CD4-positive, alpha-beta T cell treated with Interleukin-6 at 100 ng/mL for 8 hours (primary cell): Measurements from ENCODE around the gene MYBPC3.

Experiments
- DNase-seq: peaks from one replicate; pipeline ENCODE4 v3.0.0-alpha.2; 2020; ENCODE audit warnings: mixed read lengths, low spot score

The MYBPC3 gene

DNA sequence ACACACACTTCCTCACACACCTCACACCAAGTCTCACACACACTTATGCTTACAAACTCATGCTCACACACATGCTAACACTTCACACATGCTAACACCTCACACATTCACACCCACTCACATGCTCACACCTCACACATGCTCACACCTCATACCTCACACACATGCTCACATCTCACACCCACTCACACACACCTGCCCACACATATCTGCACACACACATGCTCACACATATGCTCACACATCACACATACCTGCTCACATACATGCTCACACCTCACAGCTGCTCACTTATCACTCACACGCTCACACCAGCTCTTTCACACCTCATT, 4.5 kb upstream of the MYBPC3 start:
- no peak for DNase-seq

DNA sequence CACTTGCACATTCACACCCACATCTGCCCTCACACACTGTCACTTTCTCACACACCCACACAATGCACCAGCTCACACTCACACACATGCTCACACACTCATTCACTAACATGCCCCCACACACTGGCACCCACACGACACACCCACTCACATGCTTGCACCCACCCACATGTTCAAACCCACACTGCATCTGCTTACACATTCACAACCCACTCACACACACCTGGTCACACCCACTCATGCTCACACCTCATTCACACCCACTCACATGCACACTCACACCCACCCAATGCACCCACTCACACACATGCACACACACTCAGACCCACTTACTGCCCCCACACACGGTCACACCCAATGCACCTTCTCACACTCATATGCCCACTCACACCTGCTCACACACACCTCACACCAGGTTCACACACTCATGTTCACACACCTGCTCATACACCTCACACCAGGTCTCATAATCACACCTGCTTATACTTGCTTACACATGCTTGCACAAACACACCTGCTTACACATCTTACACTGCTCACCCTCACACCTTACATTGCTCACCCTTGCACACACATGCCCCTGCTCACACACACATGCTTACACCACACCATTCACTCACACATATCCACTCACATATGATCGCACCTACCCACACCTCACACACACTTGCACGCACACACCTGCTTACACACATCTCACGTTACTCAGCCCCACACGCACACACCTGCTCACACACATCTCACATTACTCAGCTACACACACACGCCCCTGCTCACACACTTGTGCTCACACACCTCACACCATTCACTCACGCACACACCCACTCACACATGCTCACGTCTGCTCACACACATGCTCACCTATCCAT, 3.9 kb upstream of the MYBPC3 start:
- no peak for DNase-seq

DNA sequence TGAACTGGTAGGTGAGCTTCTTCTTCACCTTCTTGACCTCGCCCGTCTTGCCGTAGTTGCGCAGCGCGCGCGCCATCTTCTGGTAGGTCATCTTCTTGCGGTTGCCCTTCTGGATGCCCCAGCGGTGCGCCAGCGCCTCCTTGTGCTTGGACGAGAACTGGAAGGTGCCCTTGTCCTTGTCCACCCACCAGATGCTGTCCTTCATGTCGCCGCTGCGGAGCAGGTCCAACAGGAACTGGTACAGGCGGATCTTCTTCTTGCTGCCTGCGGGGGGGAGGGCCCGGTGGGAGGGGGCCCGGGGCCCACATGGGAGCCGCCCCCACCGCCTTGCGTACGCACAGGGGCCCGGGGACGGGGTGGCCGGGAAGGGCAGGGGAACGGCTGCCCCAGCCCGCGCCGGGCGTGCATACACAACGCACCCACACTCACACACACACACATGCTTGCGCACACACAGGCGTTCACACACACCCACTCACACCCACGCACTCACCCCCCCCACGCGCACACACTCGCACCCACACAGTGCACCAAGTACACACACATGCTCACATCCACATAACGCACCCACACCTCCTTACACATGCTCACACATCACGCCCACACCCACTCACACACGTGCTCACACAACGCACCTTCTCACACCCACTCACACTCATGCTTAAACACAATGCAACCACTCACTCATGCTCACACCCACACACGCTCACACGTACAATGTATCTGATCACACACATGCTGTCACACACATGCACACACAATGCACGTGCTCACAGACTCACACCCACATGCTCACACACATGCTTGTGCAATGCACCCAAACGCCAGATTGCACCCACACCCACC, 3.0 kb upstream of the MYBPC3 start:
- no peak for DNase-seq

DNA sequence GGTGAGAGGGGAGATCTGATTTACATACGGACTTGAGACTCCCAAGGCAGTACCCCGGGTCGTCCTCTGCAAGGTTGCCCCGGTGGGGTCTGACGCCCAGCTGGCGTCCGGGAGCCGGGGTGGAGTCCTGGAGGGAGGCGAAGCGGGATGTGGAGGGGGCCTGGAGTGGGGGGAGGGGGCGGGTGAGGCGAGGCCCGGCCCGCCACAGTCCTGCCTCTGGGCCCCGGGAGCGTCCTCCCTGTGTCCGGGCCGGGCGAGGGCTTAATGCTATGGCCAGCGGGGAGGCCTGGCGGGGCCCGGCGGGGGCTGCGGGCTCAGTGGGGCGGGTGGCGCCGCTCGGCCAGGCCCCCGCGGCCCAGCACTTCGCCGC, 2.4 kb upstream of the MYBPC3 start:
- DNase-seq: no peak

DNA sequence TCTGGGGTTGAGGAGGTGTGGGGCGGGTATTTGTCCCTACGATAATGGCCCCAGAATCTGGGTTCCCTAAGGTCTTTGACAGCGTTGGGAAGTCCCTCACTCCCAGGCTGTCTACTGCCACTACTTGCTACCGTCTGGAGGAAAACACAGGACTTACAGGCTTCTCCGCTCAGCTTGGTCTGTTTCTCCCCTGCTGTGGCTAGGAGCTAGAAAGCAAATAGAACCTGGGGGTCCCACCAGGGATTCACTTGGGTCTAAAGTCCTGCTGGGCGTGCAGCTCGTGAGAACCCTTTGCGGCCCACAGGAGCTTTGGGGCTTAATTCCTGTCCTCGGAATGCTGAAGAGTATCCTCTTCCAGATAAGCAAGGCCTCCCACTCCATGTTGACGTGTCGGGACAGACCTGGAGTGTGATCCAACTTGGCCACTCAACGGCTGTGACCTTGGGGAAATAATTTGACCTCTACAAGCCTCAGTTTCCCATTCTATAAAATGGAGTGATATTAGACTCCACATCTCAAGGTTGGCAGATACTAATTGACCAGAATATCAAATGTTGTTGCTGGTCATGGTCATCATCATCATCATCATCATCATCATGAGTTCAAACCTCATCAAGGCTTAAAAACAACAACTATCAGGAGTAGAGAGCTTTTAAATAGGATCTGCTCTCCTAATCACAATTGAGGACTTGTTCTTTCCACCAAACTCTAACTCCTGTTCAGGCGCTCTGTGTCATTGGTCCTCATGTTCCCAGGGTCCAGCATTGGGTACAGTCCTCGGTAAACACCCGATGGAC, 1.7 kb upstream of the MYBPC3 start:
- DNase-seq: no peak

DNA sequence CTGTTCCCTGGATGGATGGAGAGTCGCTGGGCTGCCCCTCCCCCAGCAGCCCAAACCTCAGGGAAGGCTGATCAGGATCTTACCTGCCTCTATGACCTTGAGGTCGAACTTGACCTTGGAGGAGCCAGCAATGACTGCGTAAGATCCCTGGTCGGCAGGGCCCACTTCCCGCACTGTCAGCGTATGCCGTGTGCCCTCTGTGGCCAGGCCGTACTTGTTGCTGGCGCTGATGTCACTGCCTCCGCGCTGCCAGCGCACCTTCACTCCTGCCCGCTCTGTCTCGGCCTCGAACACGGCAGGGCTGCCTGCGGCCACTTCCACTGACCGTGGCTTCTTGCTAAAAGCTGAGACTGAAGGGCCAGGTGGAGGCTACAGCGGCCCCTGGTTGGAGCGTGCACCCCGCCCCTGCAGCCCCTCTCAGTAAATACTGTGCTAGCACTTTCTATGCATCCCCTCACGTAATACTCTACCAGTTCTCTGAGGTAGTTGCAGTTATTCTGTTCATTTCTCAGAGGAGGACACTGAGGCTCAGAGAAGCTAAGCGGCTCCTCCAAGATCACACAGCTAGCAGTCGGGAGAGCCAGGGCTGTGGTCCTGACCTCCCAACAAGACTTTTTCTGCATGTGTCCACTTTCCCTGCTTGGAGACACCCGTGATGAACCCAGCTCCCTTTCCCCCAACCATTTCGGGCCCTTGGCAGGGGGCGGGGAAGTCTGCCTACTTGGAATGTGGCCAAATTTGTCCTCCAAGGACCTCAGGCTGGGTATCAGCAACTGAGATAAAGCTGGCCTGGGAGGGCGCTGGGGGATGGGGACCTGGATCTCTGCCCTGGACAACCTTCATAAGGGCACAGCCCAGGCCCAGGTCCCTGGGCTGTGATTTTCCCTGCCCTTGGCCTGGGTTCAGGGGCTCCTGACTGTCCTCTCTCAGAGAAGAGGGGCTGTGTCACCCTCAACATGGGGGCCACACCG, 1.1 kb downstream of the MYBPC3 start:
- DNase-seq: no peak

DNA sequence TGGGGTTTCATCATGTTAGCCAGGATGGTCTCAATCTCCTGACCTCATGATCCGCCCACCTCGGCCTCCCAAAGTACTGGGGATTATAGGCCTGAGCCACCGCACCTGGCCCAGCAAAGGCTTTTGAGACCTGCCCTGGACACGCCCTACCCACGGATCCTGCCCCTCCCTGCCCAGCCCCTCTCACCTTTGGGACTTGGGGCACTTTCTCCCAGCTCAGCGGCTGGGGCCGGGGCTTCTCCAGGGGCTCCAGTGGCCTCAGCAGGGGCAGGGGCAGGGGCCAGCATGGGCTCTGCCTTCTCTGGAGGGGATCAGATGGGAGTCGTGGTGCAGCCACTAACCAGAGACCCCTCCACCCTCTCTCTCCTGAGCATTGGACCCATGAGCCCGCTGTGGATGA, 2.2 kb downstream of the MYBPC3 start:
- no peak for DNase-seq

DNA sequence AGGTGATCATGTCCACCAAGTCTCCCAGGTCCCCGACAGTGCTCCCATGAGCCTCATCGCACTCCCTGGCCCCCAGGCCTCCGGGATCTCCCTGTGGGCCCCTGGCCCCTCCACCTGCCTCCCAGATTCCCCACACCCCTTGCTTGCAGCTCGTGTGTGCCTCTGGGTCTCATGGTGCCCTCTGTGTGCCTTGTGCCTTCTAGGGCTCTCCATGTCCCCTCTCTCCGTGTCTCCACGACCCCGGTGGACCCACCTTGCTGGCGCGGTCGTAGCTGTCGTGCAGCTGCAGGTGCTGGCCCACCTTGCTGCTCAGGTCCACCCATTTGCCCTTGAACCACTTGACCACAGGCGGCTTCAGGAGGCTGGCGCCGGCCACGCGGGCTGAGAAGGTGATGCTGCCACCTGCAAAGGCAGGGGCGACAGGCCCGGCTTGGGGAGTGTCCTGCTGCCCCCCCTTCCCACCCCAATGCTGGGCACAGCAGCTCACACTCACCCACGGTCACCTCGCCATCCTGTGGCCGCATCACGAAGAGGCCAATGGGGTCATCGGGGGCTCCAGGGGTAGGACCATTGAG, 2.9 kb downstream of the MYBPC3 start:
- DNase-seq: no peak

DNA sequence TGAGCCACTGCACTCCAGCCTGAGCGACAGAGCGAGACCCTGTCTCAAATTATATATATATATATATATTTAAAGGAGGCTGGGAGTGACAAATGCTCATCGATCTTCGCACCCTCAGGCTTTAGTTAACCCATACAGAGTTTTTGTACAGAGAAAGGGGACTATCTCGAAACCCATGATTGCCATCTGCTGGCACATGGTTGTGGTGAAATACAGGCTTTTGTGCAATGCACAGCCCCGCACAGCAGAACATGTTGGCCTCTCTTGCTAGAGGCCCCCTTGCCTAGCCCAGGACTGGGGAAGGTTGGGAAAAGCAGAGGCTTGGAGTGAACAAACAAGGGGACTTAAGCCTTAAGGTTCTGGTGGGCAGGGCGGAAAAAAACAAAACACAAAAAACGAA, 3.6 kb downstream of the MYBPC3 start:
- DNase-seq: no peak

DNA sequence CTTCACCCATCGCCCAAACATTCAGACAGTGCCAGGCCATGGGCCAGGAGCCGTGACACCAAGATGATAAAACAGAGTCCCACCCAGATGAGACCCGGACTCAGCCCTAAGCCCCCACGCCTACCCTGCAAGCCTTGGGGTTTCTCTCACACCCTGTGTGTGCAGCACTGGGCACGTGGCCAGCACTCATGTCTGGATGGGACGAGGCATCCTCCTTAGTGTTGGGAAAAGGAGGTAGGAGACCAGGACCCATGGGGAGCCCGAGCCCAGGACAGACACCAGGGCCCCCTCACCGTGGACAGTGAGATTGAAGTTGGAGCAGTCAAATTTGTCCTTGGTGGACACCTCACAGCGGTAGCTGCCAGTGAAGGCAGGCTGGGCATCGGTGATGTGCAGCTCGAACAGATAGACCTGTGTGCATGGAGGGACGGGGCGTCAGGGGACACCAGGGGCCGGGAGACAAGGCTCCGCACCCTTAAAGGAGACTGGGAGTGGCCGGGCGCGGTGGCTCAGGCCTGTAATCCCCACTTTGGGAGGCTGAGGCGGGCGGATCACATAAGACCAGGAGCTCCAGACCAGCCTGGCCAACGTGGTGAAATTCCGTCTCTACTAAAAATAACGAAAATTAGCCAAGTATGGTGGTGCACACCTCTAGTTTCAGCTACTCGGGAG, 4.2 kb downstream of the MYBPC3 start:
- DNase-seq: no peak

DNA sequence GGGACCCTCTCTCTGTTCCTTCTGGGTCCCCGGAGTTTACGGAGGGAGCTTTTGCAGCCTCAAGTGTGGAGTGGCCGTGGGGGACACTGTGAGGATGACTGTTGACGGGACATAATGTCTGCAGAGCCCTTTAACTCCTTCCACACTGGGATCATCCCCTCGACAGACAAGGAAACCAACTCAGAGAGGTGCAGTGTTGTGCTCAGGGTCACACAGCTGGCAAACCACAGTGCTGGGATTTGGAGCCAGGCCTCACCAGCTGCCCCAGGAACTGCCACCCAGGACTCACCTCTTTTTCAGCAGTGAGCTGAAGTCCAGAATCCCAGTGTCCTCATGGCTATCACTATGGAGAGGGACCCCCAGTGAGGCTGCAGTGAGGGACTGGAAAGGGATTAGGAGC, 5.4 kb downstream of the MYBPC3 start:
- no peak for DNase-seq

DNA sequence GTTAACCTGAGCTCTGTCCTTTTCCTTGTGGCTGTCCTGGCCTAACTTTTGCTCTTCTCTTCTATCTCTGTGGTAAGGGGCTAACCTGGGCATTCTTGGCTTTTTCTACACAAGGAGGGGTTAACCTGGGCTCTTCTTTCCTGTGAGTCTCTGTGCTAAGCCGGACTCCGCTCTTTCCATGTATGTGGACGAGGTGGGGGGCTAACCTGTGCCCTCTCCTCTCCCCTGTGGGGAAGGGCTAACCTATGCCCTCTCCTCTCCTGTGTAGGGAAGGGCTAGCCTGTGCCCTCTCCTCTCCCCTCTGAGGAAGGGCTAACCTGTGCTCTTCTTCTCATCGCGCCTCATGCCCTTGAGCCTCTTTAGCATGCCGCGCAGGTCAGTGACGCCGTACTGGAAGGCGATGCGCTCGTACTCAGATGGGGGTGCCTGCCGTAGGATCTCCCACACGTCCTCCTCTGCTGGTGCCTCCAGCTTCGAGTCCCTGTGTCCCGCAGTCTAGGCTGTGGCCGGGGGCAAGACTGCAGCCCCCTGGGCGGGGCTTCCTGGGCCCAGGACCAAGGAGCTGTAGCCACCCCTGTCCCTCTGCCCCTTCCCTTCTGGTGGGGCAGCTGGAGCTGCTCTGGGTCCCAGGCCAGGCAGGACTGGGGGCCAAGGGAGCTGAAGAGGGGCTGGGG, 6.5 kb downstream of the MYBPC3 start:
- no peak for DNase-seq

DNA sequence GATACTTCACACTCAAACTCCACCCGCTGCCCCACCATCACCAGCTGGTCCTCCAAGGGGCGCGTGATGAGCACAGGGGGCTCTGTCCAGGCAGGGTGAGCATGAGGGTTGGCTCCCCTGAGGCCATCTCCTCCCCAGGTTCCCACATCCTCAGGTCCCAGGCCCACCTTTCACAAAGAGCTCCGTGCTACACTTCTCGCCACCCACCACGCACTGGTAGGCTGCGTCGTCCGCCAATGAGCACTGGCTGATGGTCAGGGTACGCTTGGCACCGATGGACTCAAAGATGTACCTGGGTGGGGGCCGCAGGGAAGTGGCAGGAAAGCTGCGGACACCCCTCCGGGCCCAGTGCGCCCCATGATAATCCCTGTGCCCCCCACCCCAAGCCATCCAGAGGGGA, 9.6 kb downstream of the MYBPC3 start:
- DNase-seq: no peak

DNA sequence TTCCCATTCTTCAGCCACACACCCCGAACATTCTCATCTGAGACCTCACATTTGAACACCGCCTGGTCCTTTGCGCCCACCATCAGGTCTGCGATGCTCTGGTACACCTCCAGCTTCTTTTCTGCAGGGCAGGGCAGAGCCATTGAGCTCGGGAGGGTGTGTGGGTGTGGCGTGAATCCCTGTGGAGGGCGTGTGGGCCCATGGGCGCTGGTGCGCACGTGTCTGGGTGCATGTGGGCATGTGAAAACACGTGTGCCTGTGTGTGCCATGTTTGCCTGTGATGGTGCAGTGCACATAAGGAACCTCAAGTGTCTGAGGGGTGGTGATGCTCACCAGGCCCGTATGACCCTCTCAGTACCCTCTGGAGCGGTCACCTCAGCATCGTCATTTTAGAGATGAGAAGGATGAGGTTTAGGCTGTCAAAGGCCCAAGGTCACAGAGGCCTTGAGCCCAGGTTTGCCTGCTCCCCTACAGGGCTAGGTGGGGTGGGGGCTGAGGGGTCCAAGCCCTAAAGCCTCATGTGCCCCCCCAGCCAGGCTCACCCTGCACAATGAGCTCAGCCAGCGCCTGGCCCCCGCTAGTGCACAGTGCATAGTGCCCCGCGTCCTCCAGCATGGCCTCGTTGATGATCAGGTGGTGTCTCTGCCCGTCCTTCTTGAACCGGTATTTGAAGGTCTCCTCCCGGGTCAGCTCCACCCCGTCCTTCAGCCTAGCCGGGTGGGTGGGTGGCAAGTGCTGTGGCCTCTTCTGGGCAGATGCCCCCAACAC, 10.3 kb downstream of the MYBPC3 start:
- DNase-seq: no peak

DNA sequence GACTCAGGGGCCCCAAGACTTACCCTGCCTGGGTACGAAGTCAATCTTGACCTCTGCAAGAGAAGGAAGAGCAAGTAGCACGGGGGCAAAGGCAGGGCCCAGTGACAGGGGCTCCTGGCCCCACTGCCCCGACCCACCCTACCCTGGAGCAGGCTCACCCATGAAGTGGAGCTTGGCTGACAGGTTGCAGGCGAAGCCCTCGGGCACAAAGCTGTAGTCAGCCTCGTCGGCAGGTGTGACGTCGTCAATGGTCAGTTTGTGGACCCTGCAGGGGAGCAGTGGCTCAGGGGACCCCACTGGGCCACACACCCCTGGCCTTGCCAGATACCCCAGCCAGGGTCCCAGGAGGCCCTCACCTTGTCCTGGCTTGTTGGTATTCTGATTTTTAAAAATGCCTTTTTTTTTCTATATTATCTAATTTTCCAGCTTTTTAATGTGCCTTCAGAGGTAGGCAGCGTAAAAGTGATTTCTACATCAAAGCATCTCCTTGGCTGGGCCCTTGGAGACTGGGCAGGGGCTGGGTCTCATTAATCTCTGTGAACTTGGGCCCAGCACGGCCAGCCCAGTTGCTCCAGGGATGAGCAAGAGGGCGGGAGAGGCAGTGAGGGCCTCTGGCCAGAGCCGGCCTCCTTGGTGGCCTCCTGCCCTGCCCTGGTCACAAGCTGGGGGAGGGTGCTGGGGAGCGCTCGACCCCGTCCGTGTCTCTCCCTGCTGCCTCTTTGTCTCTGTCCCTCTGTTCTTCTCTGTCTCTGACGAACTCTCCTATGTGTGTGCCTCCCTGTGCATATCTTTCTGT, 11.3 kb downstream of the MYBPC3 start:
- no peak for DNase-seq

DNA sequence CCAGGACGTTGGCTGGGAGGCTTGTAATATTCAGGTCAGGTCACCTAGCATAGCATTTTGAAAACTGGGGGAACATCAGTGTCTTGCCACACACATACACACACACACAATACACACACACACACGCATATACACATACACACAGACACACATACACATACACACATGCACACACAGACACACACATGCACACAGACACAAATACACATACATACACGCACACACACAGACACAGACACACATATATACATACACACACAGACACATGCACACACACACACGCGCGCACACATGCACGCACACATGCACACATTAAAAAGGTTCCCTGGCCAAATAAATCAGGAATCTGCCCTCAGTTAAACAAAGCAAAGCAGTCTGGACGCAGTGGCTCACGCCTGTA, 12.5 kb downstream of the MYBPC3 start:
- no peak for DNase-seq

DNA sequence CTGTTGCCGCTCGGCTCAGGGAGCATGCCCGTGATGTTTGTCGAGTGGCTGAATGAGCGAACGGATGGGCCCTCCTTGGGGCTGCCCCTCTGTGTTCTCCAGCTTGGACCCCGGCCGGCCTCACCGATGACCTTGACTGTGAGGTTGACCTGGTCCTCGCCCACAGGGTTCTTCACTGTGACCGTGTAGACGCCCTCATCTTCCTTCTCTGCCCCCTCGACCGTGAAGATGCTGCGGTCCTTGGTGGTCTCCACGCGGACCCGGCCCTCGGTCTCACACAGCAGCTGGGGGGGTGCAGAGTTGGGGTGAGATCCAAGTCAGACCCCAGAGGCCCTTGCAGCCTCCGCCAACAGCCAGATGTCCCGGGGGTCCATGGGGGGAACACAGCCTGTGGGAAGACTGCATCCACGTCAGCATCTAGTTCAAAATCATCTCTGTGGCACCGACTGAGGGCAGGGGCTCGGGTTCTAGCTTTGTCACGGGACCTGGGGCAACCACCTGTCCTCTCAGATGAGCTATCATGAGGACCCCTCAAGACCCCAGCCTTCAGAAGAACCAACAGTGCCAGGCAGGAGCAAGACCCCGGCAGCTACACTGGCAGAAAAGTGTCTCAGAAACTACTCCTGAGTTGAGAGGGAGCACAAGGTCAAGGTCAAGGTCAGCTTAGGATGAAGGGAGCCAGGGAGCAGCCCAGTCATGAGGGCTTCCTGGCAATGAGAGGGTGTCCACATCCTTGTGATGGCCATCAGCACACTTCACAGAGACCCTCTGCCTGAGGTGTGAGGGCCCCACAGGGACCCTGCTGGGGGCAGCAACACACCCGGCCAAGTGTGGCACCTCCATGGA, 13.9 kb downstream of the MYBPC3 start:
- no peak for DNase-seq
